ENCODE results near the gene RUSC2.

DNA sequence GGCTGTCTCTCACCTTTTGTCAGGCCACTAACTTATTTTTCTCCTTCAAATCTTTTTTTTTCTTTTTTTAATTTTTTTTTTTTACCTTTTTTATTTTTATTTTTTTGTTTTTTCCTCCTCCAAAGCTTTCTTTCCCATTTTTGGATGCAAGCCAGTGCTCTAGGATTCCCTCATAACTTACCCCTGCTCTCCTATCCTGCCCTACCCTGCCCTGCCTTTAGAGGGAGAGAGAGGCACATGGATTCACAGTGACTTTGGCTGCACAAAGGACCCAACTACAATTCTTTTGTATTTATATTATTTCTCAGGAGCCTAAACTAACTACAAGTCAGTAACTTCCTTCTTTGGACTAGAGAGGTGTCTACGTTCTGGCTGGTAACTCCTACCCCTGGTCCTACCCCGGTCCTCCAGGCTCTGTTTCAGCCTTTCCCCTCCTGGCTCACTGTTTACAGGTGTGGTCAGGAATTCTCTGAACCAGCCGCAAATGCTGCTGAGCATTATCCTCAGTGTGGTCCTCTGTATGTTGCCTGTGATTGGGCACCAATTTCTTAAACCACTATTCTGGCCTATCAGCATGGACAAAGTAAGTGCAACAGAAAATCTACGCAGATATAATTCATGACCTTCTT is 8.4 kb upstream of the RUSC2 start:
- TF ChIP-seq POLR2AphosphoS5 (IDR thresholded peaks at IDR 0.05; ENCODE audit: low read depth) (no peak), CTCF (IDR thresholded peaks at IDR 0.05; ENCODE audit: insufficient read depth, low read length) (peak; percentile 54), GABPA (IDR thresholded peaks at IDR 0.05; ENCODE audit: low read depth) (no peak)
- TF ChIP-seq, protein P1, sequence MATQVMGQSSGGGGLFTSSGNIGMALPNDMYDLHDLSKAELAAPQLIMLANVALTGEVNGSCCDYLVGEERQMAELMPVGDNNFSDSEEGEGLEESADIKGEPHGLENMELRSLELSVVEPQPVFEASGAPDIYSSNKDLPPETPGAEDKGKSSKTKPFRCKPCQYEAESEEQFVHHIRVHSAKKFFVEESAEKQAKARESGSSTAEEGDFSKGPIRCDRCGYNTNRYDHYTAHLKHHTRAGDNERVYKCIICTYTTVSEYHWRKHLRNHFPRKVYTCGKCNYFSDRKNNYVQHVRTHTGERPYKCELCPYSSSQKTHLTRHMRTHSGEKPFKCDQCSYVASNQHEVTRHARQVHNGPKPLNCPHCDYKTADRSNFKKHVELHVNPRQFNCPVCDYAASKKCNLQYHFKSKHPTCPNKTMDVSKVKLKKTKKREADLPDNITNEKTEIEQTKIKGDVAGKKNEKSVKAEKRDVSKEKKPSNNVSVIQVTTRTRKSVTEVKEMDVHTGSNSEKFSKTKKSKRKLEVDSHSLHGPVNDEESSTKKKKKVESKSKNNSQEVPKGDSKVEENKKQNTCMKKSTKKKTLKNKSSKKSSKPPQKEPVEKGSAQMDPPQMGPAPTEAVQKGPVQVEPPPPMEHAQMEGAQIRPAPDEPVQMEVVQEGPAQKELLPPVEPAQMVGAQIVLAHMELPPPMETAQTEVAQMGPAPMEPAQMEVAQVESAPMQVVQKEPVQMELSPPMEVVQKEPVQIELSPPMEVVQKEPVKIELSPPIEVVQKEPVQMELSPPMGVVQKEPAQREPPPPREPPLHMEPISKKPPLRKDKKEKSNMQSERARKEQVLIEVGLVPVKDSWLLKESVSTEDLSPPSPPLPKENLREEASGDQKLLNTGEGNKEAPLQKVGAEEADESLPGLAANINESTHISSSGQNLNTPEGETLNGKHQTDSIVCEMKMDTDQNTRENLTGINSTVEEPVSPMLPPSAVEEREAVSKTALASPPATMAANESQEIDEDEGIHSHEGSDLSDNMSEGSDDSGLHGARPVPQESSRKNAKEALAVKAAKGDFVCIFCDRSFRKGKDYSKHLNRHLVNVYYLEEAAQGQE (IDR thresholded peaks at IDR 0.05; ENCODE audit: insufficient replicate concordance, low read depth): no peak
